Astrocyte of the spinal cord (primary cell): ENCODE results near the gene SMPX.

Experiments used
- DNase-seq: peaks from one replicate; pipeline ENCODE4 v3.0.0; 2011; ENCODE audit warnings: low read depth, low spot score
- H3K4me3 ChIP-seq: 2 replicates; pipeline ENCODE4 v1.5.1; 2011; ENCODE audit warnings: low read depth, mild to moderate bottlenecking, low read length, moderate library complexity
- CTCF ChIP-seq: IDR thresholded peaks from 2 replicates; pipeline ENCODE4 v1.5.1; 2012; ENCODE audit warnings: low read depth, mild to moderate bottlenecking, low read length, inconsistent platforms
- in situ Hi-C: cut with HindIII; loops from 2 replicates; pipeline ENCODE4 v1.10.0; 2017; ENCODE audit warnings: low sequenced_read_pairs

Gene SMPX

GRCh38 chrX:21657318-21658151 is 100.4 kb downstream of the SMPX start:
- in situ Hi-C loops: no loop called here
- TF ChIP-seq CTCF: no peak
- DNase-seq: no peak

GRCh38 chrX:21656587-21657317 is 101.2 kb downstream of the SMPX start:
- no peak overlapping the region for H3K4me3 ChIP-seq
- no peak for DNase-seq
- no peak for TF ChIP-seq CTCF
- in situ Hi-C loops: no loop called here

More at GRCh38 chrX:21657318-21658151, 100.4 kb downstream of the SMPX start:
- H3K4me3 ChIP-seq: no peak overlapping the region
